Stimulated activated CD4-positive, alpha-beta T cell treated with anti-CD3 and anti-CD28 coated beads, Interleukin-1b, Interleukin-23, amount 100 ng/mL, for 48 hours (primary cell): Measurements from ENCODE around the gene BAMBI.
"Not testable (repeated sequence)": the region's sequence is repeated elsewhere in the genome, so short reads cannot be mapped to it uniquely, and the experiment has no call there.

Experiments used
- DNase-seq: peaks from one replicate; pipeline ENCODE4 v3.0.0-alpha.2; 2020

The BAMBI gene

GRCh38 chr10:28676968-28677887 is at the start of gene BAMBI:
Gene BAMBI (plus strand): TSS chr10:28677521. CDS start chr10:28677898, 377 bp downstream.
- DNase-seq, result peak; percentile 87

GRCh38 chr10:28628184-28628893 is 49.0 kb upstream of the BAMBI start:
- peak; percentile 65 for DNase-seq

GRCh38 chr10:28631896-28632583 is 45.3 kb upstream of the BAMBI start:
- no peak for DNase-seq

- no peak for DNase-seq
Observed at GRCh38 chr10:28632584-28632945, 44.8 kb upstream of the BAMBI start.

GRCh38 chr10:28633750-28634149 is 43.6 kb upstream of the BAMBI start:
- no peak for DNase-seq

- no peak for DNase-seq
Observed at GRCh38 chr10:28637346-28637745, 40.0 kb upstream of the BAMBI start.

- no peak for DNase-seq
Observed at GRCh38 chr10:28638392-28638791, 38.9 kb upstream of the BAMBI start.

GRCh38 chr10:28640551-28640950 is 36.8 kb upstream of the BAMBI start:
- DNase-seq, result no peak

- DNase-seq, result no peak
Observed at GRCh38 chr10:28644647-28645046, 32.7 kb upstream of the BAMBI start.

- no peak for DNase-seq
Observed at GRCh38 chr10:28652106-28652505, 25.2 kb upstream of the BAMBI start.

GRCh38 chr10:28652703-28653102 is 24.6 kb upstream of the BAMBI start:
- no peak for DNase-seq

- not testable (repeated sequence) for DNase-seq
Observed at GRCh38 chr10:28658824-28659223, 18.5 kb upstream of the BAMBI start.

GRCh38 chr10:28661035-28661434 is 16.3 kb upstream of the BAMBI start:
- no peak for DNase-seq

GRCh38 chr10:28663576-28664368 is 13.5 kb upstream of the BAMBI start:
- DNase-seq, result peak; percentile 68

GRCh38 chr10:28664369-28664740 is 13.0 kb upstream of the BAMBI start:
- no peak for DNase-seq

GRCh38 chr10:28666751-28667467 is 10.4 kb upstream of the BAMBI start:
- DNase-seq, result no peak

GRCh38 chr10:28668363-28669226 is 8.7 kb upstream of the BAMBI start:
- peak; percentile 50 for DNase-seq

GRCh38 chr10:28669227-28670173 is 7.8 kb upstream of the BAMBI start:
- DNase-seq, result no peak

- DNase-seq, result no peak
Observed at GRCh38 chr10:28674782-28675181, 2.5 kb upstream of the BAMBI start.
